Fibroblast of villous mesenchyme (primary cell): ENCODE measurements around the gene THSD4. TPM values are rescaled to one million over a fixed set of nuclear protein-coding genes. Genes with fewer than 3 reads are reported as not detected.

Experiments
- DNase-seq: peaks from one replicate; pipeline ENCODE4 v3.0.0-alpha.2; 2010; ENCODE audit warnings: low read depth
- H3K4me3 ChIP-seq: 2 replicates; pipeline ENCODE4 v1.5.1; 2011; ENCODE audit warnings: low read depth, mild to moderate bottlenecking, low read length
- CTCF ChIP-seq: IDR thresholded peaks from 2 replicates; pipeline ENCODE4 v1.5.1; 2012; ENCODE audit warnings: low read depth, mild to moderate bottlenecking, low read length; ENCODE audit not compliant: insufficient read depth
- total RNA-seq: library from RNA; depleted of rRNA; stranded (reverse); fragments of >200 nt; gene quantifications from 2 replicates; pipeline ENCODE4 v1.2.3, GENCODE V29; 2012

THSD4 gene
- total RNA-seq, 1 donor, result 76.4 TPM

- TF ChIP-seq CTCF, result peak; percentile 86
- DNase-seq, result peak; percentile 84
- H3K4me3 ChIP-seq, result no peak overlapping the region
These were observed 615.2 kb downstream of the THSD4 start for GRCh38 chr15:71730277-71731144.

- no peak for TF ChIP-seq CTCF
- no peak for DNase-seq
- H3K4me3 ChIP-seq, result no peak overlapping the region
These were observed 617.4 kb downstream of the THSD4 start for GRCh38 chr15:71732636-71733035.

GRCh38 chr15:71733122-71733521 is 617.9 kb downstream of the THSD4 start:
- H3K4me3 ChIP-seq, result no peak overlapping the region
- DNase-seq, result no peak
- TF ChIP-seq CTCF, result no peak

GRCh38 chr15:71734709-71735384 is 619.6 kb downstream of the THSD4 start:
- H3K4me3 ChIP-seq, result no peak overlapping the region
- TF ChIP-seq CTCF, result no peak
- no peak for DNase-seq

- TF ChIP-seq CTCF, result no peak
- H3K4me3 ChIP-seq, result no peak overlapping the region
- no peak for DNase-seq
These were observed 620.1 kb downstream of the THSD4 start for GRCh38 chr15:71735385-71735757.

GRCh38 chr15:71736286-71736947 is 621.1 kb downstream of the THSD4 start:
- TF ChIP-seq CTCF, result no peak

More at GRCh38 chr15:71736286-71736947, 621.1 kb downstream of the THSD4 start:
- H3K4me3 ChIP-seq, result no peak overlapping the region
- no peak for DNase-seq
